SHP77 (cell line): Measurements from ENCODE around the gene CCDC170.
"Not testable (repeated sequence)": the region's sequence is repeated elsewhere in the genome, so short reads cannot be mapped to it uniquely, and the experiment has no call there.

Experiments used
- DNase-seq, 2 experiments: peaks; one replicate each; lab custom pipeline; 2025; lab: John Stamatoyannopoulos, UW

CCDC170 gene

GRCh38 chr6:151493804-151494234, at the start of gene CCDC170:
TSS of gene CCDC170 (plus strand) at chr6:151494017. CDS start at chr6:151494129, 112 bp downstream.
- no peak for DNase-seq

- no peak for DNase-seq
Measured at GRCh38 chr6:151445482-151445881, 48.3 kb upstream of the CCDC170 start.

GRCh38 chr6:151447237-151447636, 46.6 kb upstream of the CCDC170 start:
- no peak for DNase-seq

- DNase-seq, result no peak
Measured at GRCh38 chr6:151448623-151449022, 45.2 kb upstream of the CCDC170 start.

GRCh38 chr6:151450928-151451327, 42.9 kb upstream of the CCDC170 start:
- not testable (repeated sequence) for DNase-seq

GRCh38 chr6:151451417-151451949, 42.3 kb upstream of the CCDC170 start:
- DNase-seq, result no peak

- peak; percentile 99 for DNase-seq
Measured at GRCh38 chr6:151451950-151452749, 41.7 kb upstream of the CCDC170 start, which contains the start of gene RMND1. TSS of gene RMND1 (minus strand) at chr6:151452126. CDS start at chr6:151445811, 6,315 bp downstream.

- peak in 1 of 2 experiments; percentile 0 for DNase-seq
Measured at GRCh38 chr6:151452750-151453427, 40.9 kb upstream of the CCDC170 start.

- DNase-seq, result not testable (repeated sequence)
Measured at GRCh38 chr6:151455751-151456398, 37.9 kb upstream of the CCDC170 start.

- no peak for DNase-seq
Measured at GRCh38 chr6:151461673-151462072, 32.1 kb upstream of the CCDC170 start.

- no peak for DNase-seq
Measured at GRCh38 chr6:151464702-151465101, 29.1 kb upstream of the CCDC170 start.

GRCh38 chr6:151475653-151476523, 17.9 kb upstream of the CCDC170 start:
- peak in 1 of 2 experiments; percentile 11 for DNase-seq

- DNase-seq, result no peak
Measured at GRCh38 chr6:151477726-151478125, 16.1 kb upstream of the CCDC170 start.

- no peak for DNase-seq
Measured at GRCh38 chr6:151478670-151479069, 15.1 kb upstream of the CCDC170 start.

GRCh38 chr6:151481786-151482185, 12.0 kb upstream of the CCDC170 start:
- DNase-seq, result no peak

GRCh38 chr6:151482290-151482689, 11.5 kb upstream of the CCDC170 start:
- no peak for DNase-seq

GRCh38 chr6:151483994-151484393, 9.8 kb upstream of the CCDC170 start:
- no peak for DNase-seq

GRCh38 chr6:151488226-151488625, 5.6 kb upstream of the CCDC170 start:
- DNase-seq, result no peak

GRCh38 chr6:151490996-151491395, 2.8 kb upstream of the CCDC170 start:
- DNase-seq, result no peak

GRCh38 chr6:151493161-151493803, 535 bp upstream of the CCDC170 start:
- no peak for DNase-seq
